ENCODE measurements around the gene SCAMP4.
A peak's percentile ranks its signal among the peaks of the same experiment; 100 is the strongest.
"Not testable (repeated sequence)": the region's sequence is repeated elsewhere in the genome, so short reads cannot be mapped to it uniquely, and the experiment has no call there.

Gene SCAMP4

GRCh38 chr19:1866693-1867348, 38.4 kb upstream of the SCAMP4 start:
- no peak for DNase-seq (ENCODE audit: low spot score)

GRCh38 chr19:1867349-1867724, 37.9 kb upstream of the SCAMP4 start:
- no peak for DNase-seq (ENCODE audit: low spot score)

GRCh38 chr19:1868971-1869370, 36.2 kb upstream of the SCAMP4 start:
- DNase-seq (ENCODE audit: low spot score): no peak

- DNase-seq (ENCODE audit: low spot score): no peak
Measured at GRCh38 chr19:1871140-1871597, 34.0 kb upstream of the SCAMP4 start.

GRCh38 chr19:1871630-1872029, 33.6 kb upstream of the SCAMP4 start:
- DNase-seq (ENCODE audit: low spot score): no peak

- no peak for DNase-seq (ENCODE audit: low spot score)
Measured at GRCh38 chr19:1872807-1873523, 32.2 kb upstream of the SCAMP4 start.

- DNase-seq (ENCODE audit: low spot score): no peak
Measured at GRCh38 chr19:1873524-1874473, 31.4 kb upstream of the SCAMP4 start.

- DNase-seq (ENCODE audit: low spot score): no peak
Measured at GRCh38 chr19:1874554-1875185, 30.5 kb upstream of the SCAMP4 start.

- not testable (repeated sequence) for DNase-seq (ENCODE audit: low spot score)
Measured at GRCh38 chr19:1875265-1875645, 29.9 kb upstream of the SCAMP4 start.

- peak; percentile 82 for DNase-seq (ENCODE audit: low spot score)
Measured at GRCh38 chr19:1875646-1876495, 29.3 kb upstream of the SCAMP4 start.

- DNase-seq (ENCODE audit: low spot score): not testable (repeated sequence)
Measured at GRCh38 chr19:1876496-1877279, 28.5 kb upstream of the SCAMP4 start.

- not testable (repeated sequence) for DNase-seq (ENCODE audit: low spot score)
Measured at GRCh38 chr19:1877280-1877660, 27.9 kb upstream of the SCAMP4 start.

GRCh38 chr19:1878583-1878982, 26.6 kb upstream of the SCAMP4 start:
- not testable (repeated sequence) for DNase-seq (ENCODE audit: low spot score)

- DNase-seq (ENCODE audit: low spot score): not testable (repeated sequence)
Measured at GRCh38 chr19:1879982-1880381, 25.2 kb upstream of the SCAMP4 start.

- DNase-seq (ENCODE audit: low spot score): no peak
Measured at GRCh38 chr19:1880611-1881392, 24.4 kb upstream of the SCAMP4 start.

- DNase-seq (ENCODE audit: low spot score): not testable (repeated sequence)
Measured at GRCh38 chr19:1881393-1882088, 23.7 kb upstream of the SCAMP4 start.

GRCh38 chr19:1882089-1882785, 23.0 kb upstream of the SCAMP4 start:
- DNase-seq (ENCODE audit: low spot score): peak; percentile 85

All from CD4-positive, alpha-beta T cell treated with Interleukin-15 for 4 hours (primary cell).